ENCODE results near the gene LHFPL3. TPM values are rescaled to one million over a fixed set of nuclear protein-coding genes. Genes with fewer than 3 reads are reported as not detected.
"Not testable (repeated sequence)": the region's sequence is repeated elsewhere in the genome, so short reads cannot be mapped to it uniquely, and the experiment has no call there.

LHFPL3 gene
- polyA plus RNA-seq, 3 donors: 0.02 TPM; not detected in 2

- H3K27ac ChIP-seq (ENCODE audit: low read depth, low read length): no peak overlapping the region
- 83 to 93% (median 86%) methylated on average over 1 of the region's 1 CpG for WGBS, 3 donors
Observed at GRCh38 chr7:104894314-104894713, 565.9 kb downstream of the LHFPL3 start.

- no peak overlapping the region for H3K27ac ChIP-seq (ENCODE audit: low read depth, low read length)
- 84 to 91% (median 89%) methylated on average over 3 of the region's 3 CpGs for WGBS, 3 donors
Observed at GRCh38 chr7:104894726-104895521, 566.5 kb downstream of the LHFPL3 start.

GRCh38 chr7:104895522-104896236 is 567.3 kb downstream of the LHFPL3 start:
- WGBS, 3 donors: 89 to 91% (median 90%) methylated on average over 10 of the region's 10 CpGs
- H3K27ac ChIP-seq (ENCODE audit: low read depth, low read length): no peak overlapping the region

GRCh38 chr7:104898434-104898833 is 570.0 kb downstream of the LHFPL3 start:
- H3K27ac ChIP-seq (ENCODE audit: low read depth, low read length): no peak overlapping the region
- 60 to 74% (median 71%) methylated on average over 5 of the region's 5 CpGs for WGBS, 3 donors

GRCh38 chr7:104900525-104901239 is 572.3 kb downstream of the LHFPL3 start:
- WGBS, 3 donors: 51 to 58% (median 57%) methylated on average over 6 of the region's 6 CpGs
- no peak overlapping the region for H3K27ac ChIP-seq (ENCODE audit: low read depth, low read length)

- 83 to 87% (median 83%) methylated on average over 3 of the region's 3 CpGs for WGBS, 3 donors
- H3K27ac ChIP-seq (ENCODE audit: low read depth, low read length): no peak overlapping the region
Observed at GRCh38 chr7:104901240-104901619, 572.8 kb downstream of the LHFPL3 start.

GRCh38 chr7:104902183-104902582 is 573.8 kb downstream of the LHFPL3 start:
- 80 to 96% (median 85%) methylated on average over 6 of the region's 6 CpGs for WGBS, 3 donors
- no peak overlapping the region for H3K27ac ChIP-seq (ENCODE audit: low read depth, low read length)

- WGBS, 3 donors: 93 to 96% (median 95%) methylated on average over 2 of the region's 2 CpGs
Observed at GRCh38 chr7:104903044-104903443, 574.6 kb downstream of the LHFPL3 start.

GRCh38 chr7:104903846-104904245 is 575.4 kb downstream of the LHFPL3 start:
- WGBS, 3 donors: 74 to 85% (median 83%) methylated on average over 4 of the region's 4 CpGs

More at GRCh38 chr7:104903044-104903443, 574.6 kb downstream of the LHFPL3 start:
- H3K27ac ChIP-seq (ENCODE audit: low read depth, low read length): no peak overlapping the region

GRCh38 chr7:104906032-104906431 is 577.6 kb downstream of the LHFPL3 start:
- WGBS, 3 donors: 85 to 91% (median 90%) methylated on average over 7 of the region's 7 CpGs
- H3K27ac ChIP-seq (ENCODE audit: low read depth, low read length): no peak overlapping the region

More at GRCh38 chr7:104903846-104904245, 575.4 kb downstream of the LHFPL3 start:
- H3K27ac ChIP-seq (ENCODE audit: low read depth, low read length): no peak overlapping the region

GRCh38 chr7:104906556-104906955 is 578.2 kb downstream of the LHFPL3 start:
- WGBS, 3 donors: 75 to 82% (median 78%) methylated on average over 4 of the region's 4 CpGs
- no peak overlapping the region for H3K27ac ChIP-seq (ENCODE audit: low read depth, low read length)

- WGBS, 3 donors: 77 to 92% (median 85%) methylated on average over 2 of the region's 2 CpGs
Observed at GRCh38 chr7:104908636-104909035, 580.2 kb downstream of the LHFPL3 start.

GRCh38 chr7:104909096-104909495 is 580.7 kb downstream of the LHFPL3 start:
- H3K27ac ChIP-seq (ENCODE audit: low read depth, low read length): no peak overlapping the region
- 97 to 99% (median 98%) methylated on average over 2 of the region's 2 CpGs for WGBS, 3 donors

More at GRCh38 chr7:104908636-104909035, 580.2 kb downstream of the LHFPL3 start:
- H3K27ac ChIP-seq (ENCODE audit: low read depth, low read length): no peak overlapping the region

- no peak overlapping the region for H3K27ac ChIP-seq (ENCODE audit: low read depth, low read length)
- 73 to 96% (median 88%) methylated on average over 2 of the region's 2 CpGs for WGBS, 3 donors
Observed at GRCh38 chr7:104914421-104914820, 586.0 kb downstream of the LHFPL3 start.

GRCh38 chr7:104921596-104921995 is 593.2 kb downstream of the LHFPL3 start:
- no peak overlapping the region for H3K27ac ChIP-seq (ENCODE audit: low read depth, low read length)
- WGBS, 3 donors: 94 to 98% (median 97%) methylated on average over 2 of the region's 2 CpGs

- WGBS, 3 donors: 49 to 53% (median 51%) methylated on average over 5 of the region's 5 CpGs
- no peak overlapping the region for H3K27ac ChIP-seq (ENCODE audit: low read depth, low read length)
Observed at GRCh38 chr7:104922182-104923009, 594.0 kb downstream of the LHFPL3 start.

- 9 to 31% (median 19%) methylated on average over 4 of the region's 4 CpGs for WGBS, 3 donors
- no peak overlapping the region for H3K27ac ChIP-seq (ENCODE audit: low read depth, low read length)
Observed at GRCh38 chr7:104923010-104923421, 594.6 kb downstream of the LHFPL3 start.

GRCh38 chr7:104926189-104926588 is 597.8 kb downstream of the LHFPL3 start:
- not testable (repeated sequence) for H3K27ac ChIP-seq (ENCODE audit: low read depth, low read length)
- WGBS, 3 donors: 62 to 92% (median 88%) methylated on average over 5 of the region's 5 CpGs
